Brain microvascular endothelial cell (primary cell): ENCODE results near the gene TIGD3.

Experiments
- DNase-seq: peaks from one replicate; pipeline ENCODE4 v3.0.0-alpha.2; 2020
- H3K27ac ChIP-seq: fragments of 250-450 bp; sonication (Bioruptor Pico); 2 replicates; pipeline ENCODE4 v1.5.1; 2020; ENCODE audit warnings: mild to moderate bottlenecking, moderate library complexity
- H3K27me3 ChIP-seq: fragments of 250-450 bp; sonication (Bioruptor Pico); replicated peaks from 2 replicates; pipeline ENCODE4 v1.5.1; 2020; ENCODE audit warnings: mild to moderate bottlenecking
- H3K36me3 ChIP-seq: fragments of 250-450 bp; sonication (Bioruptor Pico); replicated peaks from 2 replicates; pipeline ENCODE4 v1.5.1; 2020; ENCODE audit warnings: mild to moderate bottlenecking
- H3K4me3 ChIP-seq: 2 replicates; pipeline ENCODE4 v1.5.1; 2011; ENCODE audit warnings: low read depth, mild to moderate bottlenecking, control low read depth, low read length, moderate library complexity
- in situ Hi-C: cut with HindIII; loops from 2 replicates; pipeline ENCODE4 v1.10.0; 2017; ENCODE audit warnings: low sequenced_read_pairs, low pct_ligation_motif_present
- TF ChIP-seq, protein P1 (sequence below): IDR thresholded peaks from 2 replicates; pipeline ENCODE4 v1.5.1; 2011; ENCODE audit warnings: low read depth, mild to moderate bottlenecking, moderate library complexity, low read length, control low read depth, inconsistent platforms; ENCODE audit errors: missing control alignments

Gene TIGD3

DNA sequence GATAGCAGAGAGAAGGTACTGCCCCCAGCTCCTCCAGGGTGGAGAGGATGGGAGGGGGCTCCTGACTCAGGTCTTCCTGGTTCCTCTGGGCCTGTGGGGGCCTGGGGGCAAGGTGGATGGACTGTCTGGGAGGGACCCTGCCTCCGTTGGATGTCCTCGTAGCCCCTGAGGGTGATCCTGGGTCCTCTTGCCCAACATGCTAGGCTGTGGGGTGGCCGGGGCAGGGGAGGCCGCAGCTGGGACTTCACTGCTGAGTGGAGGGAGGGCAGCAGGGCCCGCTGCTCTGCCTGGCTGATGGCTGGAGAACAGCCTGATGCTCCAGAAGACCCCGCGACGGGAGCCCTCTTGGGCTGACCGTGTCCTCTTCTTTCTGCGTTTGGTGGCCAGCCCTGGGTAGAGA, 45.3 kb downstream of the TIGD3 start:
- peaks cover 76% of the 10 kb centered on the region for H3K36me3 ChIP-seq
- no peak for DNase-seq
- TF ChIP-seq, protein P1, sequence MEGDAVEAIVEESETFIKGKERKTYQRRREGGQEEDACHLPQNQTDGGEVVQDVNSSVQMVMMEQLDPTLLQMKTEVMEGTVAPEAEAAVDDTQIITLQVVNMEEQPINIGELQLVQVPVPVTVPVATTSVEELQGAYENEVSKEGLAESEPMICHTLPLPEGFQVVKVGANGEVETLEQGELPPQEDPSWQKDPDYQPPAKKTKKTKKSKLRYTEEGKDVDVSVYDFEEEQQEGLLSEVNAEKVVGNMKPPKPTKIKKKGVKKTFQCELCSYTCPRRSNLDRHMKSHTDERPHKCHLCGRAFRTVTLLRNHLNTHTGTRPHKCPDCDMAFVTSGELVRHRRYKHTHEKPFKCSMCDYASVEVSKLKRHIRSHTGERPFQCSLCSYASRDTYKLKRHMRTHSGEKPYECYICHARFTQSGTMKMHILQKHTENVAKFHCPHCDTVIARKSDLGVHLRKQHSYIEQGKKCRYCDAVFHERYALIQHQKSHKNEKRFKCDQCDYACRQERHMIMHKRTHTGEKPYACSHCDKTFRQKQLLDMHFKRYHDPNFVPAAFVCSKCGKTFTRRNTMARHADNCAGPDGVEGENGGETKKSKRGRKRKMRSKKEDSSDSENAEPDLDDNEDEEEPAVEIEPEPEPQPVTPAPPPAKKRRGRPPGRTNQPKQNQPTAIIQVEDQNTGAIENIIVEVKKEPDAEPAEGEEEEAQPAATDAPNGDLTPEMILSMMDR = no peak
- no peak overlapping the region for H3K27ac ChIP-seq
- no peak overlapping the region for H3K4me3 ChIP-seq
- in situ Hi-C loops = no loop called here
- no peaks in the 10 kb centered on the region for H3K27me3 ChIP-seq

DNA sequence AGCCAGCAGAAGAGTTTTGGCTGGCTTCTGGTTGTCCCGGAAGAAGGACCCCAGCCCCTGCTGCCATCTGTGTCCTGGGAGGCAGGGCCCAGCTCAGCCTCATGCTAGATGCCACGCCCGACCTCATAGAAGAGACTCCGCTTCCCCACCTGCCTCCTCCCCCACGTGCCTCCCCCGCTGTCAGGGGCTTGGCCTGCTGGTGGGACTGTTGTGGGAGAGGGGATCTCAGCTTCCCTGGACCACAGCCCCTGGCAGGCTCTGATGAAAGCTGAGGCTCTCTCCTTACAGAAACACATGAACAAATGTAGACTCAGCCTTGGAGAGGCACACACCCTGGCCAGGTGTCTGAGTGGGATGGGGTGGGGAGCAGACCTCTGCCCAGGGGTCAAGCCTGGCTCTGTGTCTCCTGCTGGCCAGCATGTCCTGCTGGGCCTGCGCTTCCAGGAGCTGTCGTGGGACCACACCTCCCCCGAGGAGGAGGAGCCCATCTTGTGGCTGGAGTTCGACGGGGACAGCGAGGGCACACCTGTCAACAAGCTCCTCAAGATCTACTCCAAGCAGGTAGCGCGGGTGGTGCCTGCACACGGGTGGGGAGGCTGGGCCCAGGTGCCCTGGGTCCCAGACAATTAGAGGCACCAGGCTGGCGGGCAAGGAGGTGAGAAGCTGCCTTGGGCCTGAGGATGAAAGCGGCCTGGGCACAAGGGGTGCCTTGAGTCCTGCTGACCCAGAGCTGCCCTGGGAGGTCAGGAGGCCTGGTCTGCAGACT, 45.9 kb downstream of the TIGD3 start:
- TF ChIP-seq, protein P1 = no peak
- in situ Hi-C loops = no loop called here
- DNase-seq = no peak
- Histone ChIP-seq H3K36me3 (peaks cover 78% of the 10 kb centered on the region), H3K4me3 (no peak overlapping the region), H3K27ac (no peak overlapping the region), H3K27me3 (no peaks in the 10 kb centered on the region)

DNA sequence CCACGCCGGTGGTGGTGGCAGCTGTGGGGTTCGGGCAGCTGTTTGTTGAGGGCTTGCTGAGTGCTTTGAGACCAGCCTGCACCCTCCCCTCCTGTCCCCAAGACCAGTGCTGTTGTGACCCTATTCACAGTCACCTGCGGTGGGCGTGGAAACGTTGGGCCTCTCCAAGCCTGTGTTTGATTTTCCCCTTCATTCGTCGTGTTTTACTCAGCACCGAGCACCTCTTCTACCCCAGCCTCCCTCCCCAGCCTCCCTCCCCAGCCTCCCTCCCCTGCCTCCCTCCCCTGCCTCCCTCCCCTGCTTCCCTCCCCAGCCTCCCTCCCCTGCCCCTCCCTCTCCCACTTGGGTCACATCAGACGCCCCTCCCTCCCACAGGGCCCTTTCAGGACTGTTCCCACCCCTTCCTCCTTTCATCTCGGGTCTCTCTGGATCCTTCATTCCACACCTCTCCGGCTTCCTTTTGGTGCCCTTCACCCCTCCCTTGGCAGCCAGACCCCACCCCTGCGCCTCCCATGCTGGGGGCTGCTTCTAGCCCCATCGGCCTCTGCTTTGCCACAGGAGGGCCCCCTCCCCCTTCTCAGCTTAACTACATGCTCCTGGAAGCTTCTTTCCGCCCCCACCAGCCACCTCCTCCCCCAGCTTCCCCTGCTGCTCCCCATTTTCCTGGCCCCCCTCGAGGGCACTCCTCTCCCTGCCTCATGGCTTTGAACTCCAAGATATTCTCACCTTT, 46.7 kb downstream of the TIGD3 start:
- in situ Hi-C loops = no loop called here
- no peak overlapping the region for H3K4me3 ChIP-seq
- H3K27me3 ChIP-seq = no peaks in the 10 kb centered on the region
- H3K27ac ChIP-seq = no peak overlapping the region
- TF ChIP-seq, protein P1 = no peak
- no peak for DNase-seq
- H3K36me3 ChIP-seq = peaks cover 74% of the 10 kb centered on the region

DNA sequence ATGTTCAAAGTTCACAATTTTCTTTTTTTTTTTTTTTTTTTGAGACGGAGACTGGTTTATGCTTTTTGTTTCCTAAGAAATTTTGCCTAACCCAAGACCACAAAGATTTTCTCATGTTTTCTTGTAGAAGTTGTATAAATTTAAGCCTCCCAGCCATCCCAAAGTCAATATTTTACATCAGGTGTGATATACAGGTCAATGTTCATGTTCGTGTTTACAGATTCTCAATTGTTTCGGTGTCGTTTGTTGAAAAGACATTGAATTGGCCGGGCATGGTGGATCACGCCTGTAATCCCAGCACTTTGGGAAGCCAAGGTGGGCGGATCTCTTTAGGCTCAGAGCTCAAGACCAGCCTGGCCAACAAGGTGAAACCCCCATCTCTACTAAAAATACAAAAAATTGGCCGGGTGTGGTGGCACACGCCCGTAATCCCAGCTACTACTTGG, 47.3 kb downstream of the TIGD3 start:
- DNase-seq = no peak
- peaks cover 74% of the 10 kb centered on the region for H3K36me3 ChIP-seq
- TF ChIP-seq, protein P1 = no peak
- in situ Hi-C loops = no loop called here
- no peak overlapping the region for H3K4me3 ChIP-seq
- H3K27me3 ChIP-seq = no peaks in the 10 kb centered on the region
- no peak overlapping the region for H3K27ac ChIP-seq

DNA sequence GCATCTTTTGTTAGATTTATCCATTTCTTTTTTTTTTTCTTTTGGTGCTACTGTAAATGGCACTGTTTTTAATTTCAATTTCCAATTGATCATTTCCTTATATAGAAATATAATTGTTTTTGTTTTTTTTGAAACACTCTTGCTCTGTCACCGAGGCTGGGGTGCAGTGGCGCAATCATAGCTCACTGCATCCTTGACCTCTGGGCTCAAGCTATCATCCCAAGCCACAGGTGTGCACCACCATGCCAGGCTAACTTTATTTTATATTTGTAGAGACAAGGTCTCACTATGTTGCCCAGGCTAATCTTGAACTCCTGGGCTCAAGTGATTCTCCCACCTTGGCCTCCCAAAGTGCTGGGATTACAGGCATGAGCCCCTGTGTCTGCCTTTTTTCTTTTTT, 48.2 kb downstream of the TIGD3 start:
- Histone ChIP-seq H3K36me3 (peaks cover 70% of the 10 kb centered on the region), H3K4me3 (no peak overlapping the region), H3K27ac (no peak overlapping the region), H3K27me3 (no peaks in the 10 kb centered on the region)
- no peak for DNase-seq
- in situ Hi-C loops = no loop called here
- TF ChIP-seq, protein P1 = no peak
